Hematopoietic multipotent progenitor cell treated with erythropoietin and hydrocortisone succinate and interleukin-3 and kit ligand, for 8 days (in vitro differentiated cells): ENCODE measurements around the gene RNF169.

ENCODE experiments used
- DNase-seq: peaks from one replicate; pipeline ENCODE4 v3.0.0-alpha.2; 2015

Gene RNF169

DNA sequence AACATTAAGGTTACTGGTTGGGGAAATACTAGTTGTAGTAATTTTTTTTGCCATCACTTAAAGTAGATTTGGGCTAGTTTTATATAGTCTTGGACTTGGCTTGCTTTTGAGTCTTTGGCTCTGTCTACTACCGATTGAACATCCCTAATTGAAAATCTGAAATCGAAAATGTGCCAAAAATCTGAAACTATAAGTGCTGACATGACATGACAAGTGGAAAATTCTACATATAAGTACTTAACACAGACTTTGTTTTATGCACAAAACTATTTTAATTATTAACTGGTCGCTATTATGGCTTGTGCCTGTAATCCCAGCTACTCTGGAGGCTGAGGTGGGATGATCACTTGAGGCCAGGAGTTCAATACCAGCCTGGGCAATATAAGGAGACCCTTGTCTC lies 22.5 kb downstream of the RNF169 start:
- no peak for DNase-seq

DNA sequence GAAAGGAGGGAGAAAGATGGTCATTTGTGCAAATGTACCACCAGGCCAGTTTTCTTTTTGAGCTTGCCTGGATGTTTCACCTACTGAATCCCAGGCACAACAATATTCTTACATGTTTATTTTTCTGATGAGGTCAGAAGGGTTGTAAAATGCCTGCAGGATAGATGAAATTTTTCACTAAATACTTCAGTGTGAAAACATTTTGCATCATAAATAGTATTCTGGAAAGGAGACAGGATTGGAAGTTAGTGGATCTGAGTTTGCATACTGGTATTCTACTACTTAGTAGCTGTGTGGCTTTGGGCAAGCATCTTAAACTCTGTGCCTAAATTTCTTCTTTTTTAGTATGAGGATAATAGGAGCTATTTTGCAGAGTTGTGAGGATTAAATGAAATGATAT lies 24.8 kb downstream of the RNF169 start:
- DNase-seq = no peak

DNA sequence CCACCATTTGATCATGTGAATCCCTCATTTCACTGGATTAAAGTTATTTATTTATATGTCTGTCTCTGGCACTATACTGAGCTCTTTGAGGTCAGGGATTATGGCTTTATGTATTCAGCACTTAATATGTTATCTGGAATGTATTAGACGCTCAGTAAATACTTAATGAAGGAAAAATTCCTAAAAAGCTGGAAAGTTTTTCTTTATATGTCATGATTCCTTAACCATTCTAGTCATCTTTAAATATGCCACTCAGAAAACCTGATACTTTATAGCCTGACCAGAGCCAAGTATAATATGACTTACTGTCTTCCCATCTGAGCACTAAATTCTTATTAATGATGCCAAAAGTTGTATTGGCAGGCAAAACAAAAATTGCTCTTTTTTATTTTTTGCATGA lies 27.1 kb downstream of the RNF169 start:
- DNase-seq = no peak

DNA sequence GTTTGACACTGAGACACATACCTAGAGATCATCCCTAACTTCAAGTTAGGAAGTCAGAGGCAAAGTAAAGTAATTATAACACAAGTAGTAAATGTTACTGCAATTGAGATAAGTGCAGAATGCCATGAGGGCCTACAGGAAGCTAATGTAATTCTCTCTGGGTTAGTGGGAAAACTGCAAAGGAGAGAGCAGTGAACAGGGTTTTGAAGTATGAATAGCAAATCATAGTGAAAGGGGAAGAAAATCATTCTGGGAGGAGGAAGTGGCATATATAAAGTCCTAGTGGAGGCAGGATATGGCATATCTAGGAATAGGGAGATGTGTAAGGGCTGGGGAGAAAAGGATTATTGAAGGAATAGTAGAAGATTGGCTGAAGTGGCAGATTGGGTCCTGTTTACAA lies 27.9 kb downstream of the RNF169 start:
- DNase-seq = no peak

DNA sequence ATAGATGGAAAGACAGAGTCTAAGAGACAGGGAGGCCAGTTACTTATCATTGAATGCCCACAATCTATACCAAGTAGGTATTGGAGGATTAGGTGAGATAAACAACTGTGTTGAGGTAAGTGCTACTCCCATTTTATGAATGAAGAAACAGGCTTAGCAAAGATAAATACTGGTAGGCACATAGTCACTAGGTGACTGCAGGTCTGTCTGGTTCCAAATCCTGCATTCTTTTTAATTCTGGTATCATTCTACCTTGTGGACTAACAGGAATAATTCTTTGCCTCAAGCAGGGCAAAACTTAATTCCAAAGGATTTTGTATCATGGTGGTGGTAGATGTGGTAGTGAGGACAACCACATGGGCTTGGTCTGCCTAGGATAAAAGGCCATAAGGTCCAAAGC lies 28.4 kb downstream of the RNF169 start:
- DNase-seq = peak; percentile 13

DNA sequence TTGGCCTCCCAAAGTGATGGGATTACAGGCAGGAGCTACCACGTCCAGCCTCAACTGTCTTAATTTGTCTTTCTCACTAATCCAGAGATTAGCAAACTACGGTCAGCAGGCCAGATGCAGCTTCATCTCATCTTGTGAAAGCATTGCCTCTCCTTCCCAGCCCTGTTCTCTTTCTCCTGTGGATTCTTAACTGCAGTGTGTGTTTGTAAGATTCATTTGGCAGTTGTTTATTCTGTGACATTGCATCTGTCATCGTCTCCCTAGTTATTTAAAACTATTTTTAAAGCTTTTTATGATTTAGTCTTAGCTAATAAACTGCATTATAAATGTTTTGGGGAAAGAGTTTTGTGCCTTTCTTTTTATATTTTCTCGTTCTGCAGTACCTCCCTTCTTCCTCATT lies 29.2 kb downstream of the RNF169 start:
- DNase-seq = no peak

DNA sequence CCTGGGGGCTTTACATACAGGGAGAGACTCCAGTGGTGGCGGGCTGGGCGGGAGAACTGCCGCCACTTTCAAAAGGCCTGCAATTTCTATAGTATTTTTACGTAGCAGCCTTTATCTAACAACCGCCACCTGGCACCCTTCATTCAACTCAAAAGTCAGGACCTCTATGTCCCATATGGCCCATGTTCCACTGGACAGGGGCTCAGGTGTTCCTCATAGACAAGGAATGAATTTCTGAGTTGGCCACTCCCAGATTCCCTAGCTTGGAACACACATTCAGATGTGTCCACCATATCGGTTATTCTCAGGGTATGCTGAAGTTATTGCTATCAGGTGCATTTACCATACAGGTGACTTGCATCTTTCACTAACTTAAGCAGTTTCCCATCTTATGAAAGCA lies 29.9 kb downstream of the RNF169 start:
- no peak for DNase-seq

DNA sequence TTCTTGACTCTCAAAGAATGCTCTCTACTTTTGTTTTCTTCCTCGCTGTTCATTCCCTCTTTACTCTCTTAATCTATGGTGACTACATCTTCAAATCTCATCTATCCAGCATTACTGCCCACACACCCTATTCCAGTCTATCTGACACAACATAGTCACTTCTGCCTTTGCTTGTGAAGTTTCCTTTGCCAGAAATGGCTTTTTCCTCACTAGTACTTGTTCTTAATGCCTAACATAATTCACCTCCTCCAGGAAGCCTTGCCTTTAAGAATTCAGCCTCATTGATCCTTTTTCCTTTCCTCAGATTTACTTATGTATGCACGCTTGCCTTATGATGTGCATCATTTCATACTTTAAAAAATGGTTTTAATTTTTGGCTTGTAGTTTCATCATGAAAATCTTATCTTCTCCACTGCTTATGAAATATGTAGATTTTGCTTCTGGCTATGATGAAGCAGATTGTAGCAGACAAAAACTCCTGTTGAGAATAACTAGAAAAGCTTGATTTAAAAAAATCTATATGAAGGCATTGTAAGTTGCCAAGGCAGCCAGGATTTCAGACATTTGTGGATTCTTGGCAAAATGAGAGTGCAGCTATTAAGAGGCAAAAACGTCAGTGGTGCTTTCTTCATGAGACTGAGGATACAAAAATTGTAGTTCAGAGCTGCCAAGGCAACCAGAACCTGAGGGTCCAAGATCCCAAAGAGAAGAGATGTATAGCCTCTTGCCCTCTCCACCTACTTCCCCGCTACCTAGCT lies 31.8 kb downstream of the RNF169 start:
- no peak for DNase-seq

DNA sequence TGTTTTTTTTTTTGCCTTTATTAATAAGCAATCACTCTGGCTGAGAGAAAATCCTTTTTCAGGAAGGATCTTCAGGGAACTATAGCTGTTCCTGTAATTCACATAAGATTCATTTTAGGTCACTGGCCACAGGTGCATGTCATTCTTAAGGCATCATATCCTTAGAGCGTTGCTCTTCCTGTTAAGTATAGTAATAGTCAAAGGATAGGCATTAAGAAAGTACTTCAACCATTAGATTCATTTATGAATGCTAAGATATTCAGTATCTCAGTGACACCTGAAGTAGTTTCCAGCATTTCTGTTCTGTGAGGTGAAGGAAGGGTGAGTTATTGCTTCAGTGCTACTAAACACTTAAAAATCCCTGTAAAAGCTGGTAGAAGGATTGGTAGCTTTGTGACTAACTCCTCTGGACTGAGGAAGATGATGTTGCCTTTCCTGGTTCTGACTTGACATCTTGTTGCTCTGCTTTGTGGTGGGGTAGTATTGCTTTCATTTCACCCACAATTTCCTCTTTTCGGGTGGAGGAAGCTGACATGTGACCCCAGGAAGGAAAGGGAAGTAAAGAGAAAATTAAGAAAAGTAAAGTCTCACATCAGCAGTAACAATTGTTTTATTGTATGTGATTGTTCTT lies 34.7 kb downstream of the RNF169 start:
- DNase-seq = no peak

DNA sequence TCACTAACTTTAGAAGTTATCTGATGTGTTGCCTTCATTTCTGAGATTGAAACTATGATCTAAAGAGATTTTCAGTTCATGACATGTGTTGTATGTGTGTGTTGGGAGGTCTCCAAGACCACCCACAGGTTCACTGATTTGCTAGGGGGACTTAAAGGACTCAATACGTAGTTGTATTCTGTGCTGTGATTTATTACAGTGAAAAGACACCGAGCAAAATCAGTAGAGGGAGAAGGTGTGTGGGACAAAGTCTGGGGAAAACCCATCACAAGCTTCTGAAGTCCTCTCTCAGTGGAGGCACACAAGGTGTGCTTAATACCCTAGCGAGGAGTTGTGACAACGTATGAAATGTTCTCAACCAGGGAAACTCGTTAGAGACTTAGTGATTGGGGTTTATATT lies 35.6 kb downstream of the RNF169 start:
- no peak for DNase-seq

DNA sequence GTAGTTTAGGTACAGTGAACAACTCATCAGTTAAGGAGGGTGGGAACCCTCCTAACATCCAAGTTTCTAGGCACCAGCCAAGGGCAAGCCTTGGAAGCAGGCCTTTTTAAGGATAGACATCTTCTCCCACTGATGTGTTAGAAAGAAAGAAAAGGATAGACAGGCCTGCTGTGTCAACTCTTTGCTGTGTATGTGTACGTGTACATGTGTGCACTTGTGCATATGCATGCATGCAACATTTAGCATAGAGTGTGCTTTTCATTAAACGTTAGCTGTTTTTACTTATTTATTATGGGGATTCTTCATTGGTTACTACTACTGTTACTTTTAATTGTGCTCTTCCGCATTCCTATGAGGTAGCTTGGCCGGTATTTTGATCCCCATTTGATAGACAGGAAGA lies 36.1 kb downstream of the RNF169 start:
- no peak for DNase-seq

DNA sequence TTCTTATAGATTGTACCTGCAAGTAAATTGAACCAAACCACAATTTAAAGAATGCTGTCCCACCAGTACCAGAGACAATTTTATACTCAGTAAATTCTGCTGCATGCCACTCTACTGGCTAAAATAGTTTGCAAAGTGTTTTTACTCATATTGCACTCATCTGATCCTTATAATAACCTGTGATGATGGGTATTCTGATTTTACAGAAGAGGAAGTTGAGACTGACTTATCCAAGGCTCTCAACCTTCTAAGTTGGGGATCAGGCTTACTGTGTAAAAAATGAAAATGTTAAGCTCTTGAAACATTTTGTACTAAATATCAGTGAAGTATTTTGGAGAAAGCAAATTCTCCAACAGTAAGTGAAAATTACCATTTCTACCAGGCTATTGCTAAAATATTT lies 37.9 kb downstream of the RNF169 start:
- no peak for DNase-seq

DNA sequence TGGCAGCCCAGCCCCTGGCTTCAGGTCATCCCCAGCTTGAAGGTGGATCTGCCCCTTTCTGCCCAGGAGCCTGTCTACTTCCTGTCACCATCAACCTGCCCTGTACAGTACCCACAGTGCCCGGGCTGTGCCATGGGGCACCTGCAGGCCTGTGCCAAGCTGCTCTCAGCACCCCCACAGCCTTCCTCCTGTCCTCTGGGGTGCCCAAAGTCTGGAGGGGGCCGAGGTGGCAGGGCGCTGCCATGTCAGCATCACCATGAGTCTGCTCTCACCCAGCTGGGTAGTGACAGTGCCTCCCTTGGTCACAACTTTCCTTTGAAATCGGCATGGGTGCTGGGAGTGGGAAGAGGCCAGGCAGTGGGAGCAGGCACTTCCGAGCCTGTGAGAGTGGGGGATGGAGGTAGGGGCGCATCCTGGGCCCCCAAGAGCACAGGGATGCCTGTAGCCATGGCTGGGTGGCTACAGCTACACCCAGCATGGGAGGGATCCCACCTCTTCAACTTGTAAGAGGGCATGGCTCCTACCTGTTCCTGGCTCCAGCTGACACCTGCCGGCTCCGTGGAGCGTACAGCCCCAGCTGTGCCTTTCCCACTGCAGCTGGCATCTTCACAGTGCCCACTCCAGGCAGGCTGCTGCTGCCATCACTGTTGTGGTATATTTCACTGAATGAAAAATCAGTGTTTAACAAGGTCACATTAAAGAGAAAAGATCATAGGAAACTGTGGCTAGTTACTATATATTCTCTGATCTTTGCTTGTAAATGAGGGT lies 42.9 kb downstream of the RNF169 start:
- DNase-seq = no peak

DNA sequence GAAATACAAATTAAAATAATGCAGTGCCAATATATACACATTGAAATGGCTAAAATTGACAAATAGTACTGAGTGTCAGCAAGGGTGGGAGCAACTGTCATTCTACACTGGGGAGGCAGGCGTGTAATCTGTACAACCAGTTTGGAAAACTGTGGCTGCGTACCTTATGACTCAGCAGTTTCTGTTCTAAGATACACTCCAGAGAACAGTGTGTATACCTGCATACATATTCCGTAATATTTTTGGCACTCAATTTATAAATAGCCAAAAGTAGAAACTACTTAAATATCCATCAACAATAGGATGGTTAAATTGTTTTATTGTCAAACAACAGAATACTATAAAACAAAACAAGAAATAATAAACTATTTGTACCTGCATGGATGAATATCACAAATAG lies 57.6 kb downstream of the RNF169 start:
- peak; percentile 51 for DNase-seq

DNA sequence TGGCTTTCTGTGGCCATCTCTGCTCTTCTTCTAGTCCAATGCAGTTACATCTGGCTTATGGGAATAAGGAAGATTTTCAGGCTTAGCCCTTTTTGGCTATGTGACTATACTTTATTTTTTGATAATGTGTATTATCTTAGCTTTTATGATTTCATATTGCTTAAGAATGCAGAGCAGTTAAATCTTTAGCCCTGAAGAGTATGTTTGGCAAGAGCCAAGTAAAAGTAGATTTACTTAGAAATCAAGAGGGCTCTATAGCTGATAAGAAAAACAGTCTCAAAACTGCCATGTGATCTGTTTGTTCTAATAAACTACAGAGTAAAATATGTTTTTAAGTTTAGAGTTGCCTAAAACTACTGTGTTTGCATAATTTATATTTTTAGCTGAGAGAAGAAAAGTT lies 61.2 kb downstream of the RNF169 start:
- DNase-seq = no peak

DNA sequence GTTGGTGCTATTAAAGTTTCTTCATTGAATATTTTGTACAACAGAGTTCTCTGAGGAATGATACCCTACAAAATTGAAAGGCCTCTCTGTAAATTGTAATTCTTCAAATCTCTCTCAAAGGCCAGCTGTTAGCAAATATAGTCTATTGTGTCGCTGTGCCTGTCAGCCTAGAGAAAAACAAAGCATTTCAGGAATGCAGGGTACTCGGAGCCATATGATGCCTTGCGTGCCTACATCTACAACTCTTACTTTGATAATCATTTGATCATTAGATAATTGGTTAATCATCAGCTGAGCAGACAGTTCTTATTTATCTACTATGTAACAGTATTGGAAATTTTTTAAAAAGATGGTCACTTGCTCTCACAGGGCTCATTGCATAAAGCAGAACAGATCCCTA lies 67.3 kb downstream of the RNF169 start:
- no peak for DNase-seq

DNA sequence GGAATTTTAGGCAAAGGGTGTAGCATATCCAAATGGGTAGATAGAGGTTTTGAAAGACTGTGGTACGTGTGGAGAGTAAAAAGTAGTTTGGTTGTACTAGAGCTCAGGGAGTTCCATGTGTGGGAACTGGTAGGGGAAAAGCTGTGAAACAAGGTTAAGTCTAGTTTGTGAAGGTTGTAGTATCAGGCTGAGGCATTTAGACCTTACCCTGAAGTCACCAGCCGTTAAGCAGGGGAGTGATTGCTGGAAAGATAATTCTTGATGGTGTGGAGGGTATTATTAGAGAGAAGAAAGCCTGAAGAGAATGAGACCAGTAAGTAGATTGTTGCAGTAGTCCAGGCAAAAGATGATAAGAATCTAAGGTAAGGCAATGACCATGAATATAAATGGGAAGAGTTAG lies 68.0 kb downstream of the RNF169 start:
- DNase-seq = no peak

DNA sequence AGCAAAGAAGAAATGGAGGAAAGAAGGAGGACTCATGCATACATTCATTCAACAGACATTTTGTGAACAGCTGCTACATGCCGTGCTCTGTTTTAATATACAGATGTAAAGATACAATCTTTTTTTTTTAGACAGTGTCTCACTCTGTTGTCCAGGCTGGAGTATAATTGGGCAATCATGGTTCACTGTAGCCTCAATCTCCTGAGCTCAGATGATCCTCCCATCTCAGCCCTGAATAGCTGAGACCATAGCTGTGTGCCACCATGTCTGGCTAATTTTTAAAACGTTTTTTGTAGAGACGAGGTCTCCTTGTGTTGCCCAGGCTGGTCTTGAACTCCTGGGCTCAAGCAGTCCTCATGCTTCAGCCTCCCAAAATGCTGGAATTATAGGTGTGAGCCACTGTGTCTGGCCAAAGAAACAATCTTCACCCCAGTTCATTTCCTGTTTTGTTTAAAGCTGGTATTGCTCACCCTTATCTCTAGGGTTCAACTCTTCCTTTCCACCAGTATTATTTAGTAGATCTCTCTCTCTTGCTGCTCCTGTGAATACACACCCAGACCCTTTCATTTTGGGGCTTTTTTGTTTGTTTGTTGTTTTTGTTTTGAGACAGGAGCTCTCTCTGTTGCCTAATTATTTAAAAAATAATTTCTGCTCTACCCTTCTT lies 69.8 kb downstream of the RNF169 start:
- DNase-seq = peak; percentile 54

DNA sequence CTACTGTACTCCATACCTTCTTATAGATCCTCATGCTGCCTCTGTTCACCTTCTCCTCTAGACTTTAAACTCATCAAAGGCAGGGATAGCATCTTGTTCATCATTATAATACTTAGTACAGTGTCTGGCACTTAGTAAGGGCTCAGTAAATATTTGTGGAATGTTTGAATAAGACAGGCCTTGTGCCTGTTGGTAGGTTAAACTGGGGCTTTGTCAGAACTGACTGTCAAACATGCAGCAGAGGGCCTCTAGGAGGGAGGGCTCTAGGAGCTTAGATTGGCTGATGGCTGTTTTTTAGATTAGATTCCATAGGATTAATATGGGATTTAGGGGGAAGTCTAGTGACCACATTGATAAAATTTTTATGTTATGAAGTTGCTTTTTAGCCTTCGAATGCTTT lies 70.8 kb downstream of the RNF169 start:
- DNase-seq = no peak

DNA sequence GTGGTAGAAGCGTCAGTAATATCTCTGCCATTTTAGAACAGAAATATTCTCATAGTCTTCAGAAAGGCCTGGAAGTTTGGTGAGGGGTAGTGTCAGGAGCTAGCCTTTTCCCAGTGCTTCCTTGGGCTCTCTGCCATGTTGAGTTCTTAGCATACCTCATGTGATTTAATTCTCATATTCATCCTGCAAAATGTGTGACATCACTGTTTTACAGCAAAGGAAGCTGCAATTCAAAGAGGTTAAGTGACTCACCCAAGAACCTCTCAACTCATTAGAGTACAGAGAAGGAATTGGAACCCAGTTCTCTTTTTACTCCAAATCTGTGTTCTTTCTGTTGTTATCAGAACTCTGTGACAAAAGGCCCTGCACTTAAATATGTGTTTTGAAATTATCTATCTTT lies 72.1 kb downstream of the RNF169 start:
- no peak for DNase-seq

DNA sequence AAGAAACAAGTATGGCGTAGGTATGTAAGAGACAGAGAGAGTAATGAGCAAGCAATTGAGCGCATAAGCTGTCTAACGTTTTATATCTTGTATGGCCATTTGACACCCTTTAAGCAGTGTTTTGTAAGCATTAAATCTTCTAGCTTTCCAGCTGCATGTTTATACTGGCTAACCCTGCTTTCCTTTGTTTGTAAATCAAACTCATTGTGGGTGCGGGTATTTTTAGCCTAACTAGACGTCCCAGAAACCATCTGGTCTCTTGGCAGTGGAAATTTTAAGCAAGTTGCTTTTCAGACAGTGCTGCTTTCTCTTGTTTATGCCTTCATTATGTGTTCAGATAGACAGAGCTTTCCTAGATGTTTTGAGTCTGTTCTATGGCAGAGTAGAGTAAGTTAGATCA lies 73.5 kb downstream of the RNF169 start:
- DNase-seq = no peak

DNA sequence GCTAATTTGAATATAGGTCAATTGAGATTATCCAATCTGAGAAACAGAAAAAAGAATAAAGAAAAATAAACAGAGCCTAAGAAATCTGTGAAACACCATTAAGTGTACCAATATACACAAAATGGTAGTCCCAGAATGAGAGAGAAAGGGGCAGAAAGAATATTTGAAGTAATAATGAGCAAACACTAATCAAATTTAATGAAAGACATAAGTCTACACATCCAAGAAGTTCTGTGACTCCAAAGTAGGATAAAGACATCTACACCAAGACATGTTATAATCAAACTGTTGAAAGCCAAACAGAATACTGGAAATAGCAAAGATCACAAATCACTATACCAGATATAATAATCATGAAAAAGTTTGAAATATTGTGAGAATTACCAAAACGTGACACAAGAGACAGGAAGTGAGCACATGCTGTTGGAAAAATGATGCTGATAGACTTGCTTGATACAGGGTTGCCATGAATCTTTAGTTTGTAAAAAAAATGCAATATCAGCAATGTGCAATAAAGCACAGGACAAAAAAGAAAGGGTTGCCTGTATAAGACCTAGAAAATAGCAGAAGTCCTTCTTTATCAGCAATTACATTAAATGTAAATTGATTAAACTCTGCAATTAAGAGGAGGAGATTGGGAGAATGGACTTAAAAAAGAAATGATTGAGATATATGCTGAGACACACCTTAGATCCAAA lies 75.8 kb downstream of the RNF169 start:
- DNase-seq = no peak

DNA sequence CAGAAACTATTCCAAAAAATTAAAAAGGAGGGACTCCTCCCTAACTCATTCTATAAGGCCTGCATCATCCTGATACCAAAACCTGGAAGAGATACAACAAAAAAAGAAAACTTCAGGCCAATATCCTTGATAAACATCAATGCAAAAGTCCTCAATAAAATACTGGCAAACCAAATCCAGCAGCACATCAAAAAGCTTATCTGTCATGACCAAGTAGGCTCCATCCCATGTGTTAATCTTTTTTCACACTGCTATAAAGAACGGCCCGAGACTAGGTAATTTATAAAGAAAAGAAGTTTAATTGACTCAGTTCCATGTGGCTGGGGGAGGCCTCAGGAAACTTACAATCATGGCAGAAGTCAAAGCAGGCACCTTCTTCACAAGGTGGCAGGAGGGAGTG lies 76.9 kb downstream of the RNF169 start:
- peak; percentile 85 for DNase-seq
